ENCODE results near the gene TRIM13.

GRCh38 chr13:49953560-49953959 lies 43.3 kb upstream of the TRIM13 start:
- TF ChIP-seq CTCF (IDR thresholded peaks at IDR 0.05) (no peak), POLR2A (IDR thresholded peaks at IDR 0.05) (no peak)

Measured in adrenal gland (tissue), 5 donors.